GM19397 (cell line): ENCODE measurements around the gene SPAG8.

Experiments
- ATAC-seq: cut with Tn5 transposase; IDR thresholded peaks from one replicate; pipeline ENCODE4 v1.9.1; 2021; ENCODE audit warnings: mild to moderate bottlenecking, moderate library complexity; ENCODE audit not compliant: unreplicated experiment

SPAG8 gene

GRCh38 chr9:35811381-35812024 is 559 bp downstream of the SPAG8 start:
- no peak for ATAC-seq

- no peak for ATAC-seq
Measured at GRCh38 chr9:35810122-35810521, 1.9 kb downstream of the SPAG8 start.

- no peak for ATAC-seq
Measured at GRCh38 chr9:35808433-35808832, 3.6 kb downstream of the SPAG8 start.

GRCh38 chr9:35806101-35806500 is 6.0 kb downstream of the SPAG8 start:
- no peak for ATAC-seq

DNA sequence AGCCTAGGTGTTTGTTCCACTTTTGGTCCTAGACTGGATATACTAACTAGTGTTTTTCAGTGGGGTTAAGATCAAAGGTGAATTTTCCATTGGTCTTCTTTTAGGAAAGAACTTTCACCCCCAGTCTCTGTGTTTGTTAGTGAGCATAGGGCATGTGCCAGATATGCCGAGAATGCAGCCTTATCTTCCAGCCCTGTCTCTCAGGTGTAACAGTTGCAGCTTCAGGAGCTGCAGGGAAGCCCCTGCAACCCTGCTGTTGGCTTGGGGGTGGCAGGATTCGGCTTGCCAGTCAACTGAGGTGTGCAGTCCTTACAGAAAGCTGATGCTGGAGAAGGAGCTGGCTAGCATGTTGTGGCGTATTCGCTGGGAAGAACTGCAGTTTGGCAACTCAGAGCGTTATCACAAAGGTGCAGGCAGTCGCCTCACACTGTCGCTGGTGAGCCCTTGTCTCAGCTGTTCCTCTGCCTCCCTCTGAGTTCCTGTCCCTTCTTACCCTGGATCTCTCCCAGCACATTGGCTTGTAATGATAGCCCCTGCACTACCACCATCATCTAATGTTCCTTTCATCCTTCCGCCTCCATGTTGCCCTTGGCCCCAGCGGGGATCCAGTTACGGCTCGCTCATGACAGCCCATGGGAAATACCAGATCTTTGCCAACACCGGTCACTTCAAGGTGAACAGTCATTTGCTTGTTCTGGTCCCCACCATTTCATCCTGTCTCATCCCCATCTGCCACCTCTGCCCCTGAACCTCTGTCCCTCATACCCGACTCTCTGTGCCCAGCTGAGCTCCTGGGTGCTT is 10.5 kb downstream of the SPAG8 start:
- ATAC-seq: no peak

DNA sequence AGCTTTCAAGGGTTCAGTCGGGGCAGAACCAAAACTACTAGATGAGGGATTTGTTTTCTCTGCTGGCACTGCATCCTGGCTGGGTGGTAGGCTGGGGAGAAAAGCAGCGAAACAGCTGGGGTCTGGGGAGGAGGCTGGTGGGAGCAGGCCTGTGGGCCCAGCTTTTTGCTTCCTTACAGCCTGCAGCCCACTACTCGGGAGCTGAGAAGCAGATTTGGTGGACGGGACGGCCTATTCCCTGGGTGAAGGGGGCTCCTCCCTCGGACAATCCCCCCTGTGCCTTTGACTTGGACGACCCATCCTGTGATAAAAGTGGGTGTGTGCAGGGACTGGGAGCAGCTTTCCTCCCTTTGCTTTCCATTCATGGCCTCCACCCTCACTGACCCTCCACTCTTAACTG is 11.5 kb downstream of the SPAG8 start:
- no peak for ATAC-seq

DNA sequence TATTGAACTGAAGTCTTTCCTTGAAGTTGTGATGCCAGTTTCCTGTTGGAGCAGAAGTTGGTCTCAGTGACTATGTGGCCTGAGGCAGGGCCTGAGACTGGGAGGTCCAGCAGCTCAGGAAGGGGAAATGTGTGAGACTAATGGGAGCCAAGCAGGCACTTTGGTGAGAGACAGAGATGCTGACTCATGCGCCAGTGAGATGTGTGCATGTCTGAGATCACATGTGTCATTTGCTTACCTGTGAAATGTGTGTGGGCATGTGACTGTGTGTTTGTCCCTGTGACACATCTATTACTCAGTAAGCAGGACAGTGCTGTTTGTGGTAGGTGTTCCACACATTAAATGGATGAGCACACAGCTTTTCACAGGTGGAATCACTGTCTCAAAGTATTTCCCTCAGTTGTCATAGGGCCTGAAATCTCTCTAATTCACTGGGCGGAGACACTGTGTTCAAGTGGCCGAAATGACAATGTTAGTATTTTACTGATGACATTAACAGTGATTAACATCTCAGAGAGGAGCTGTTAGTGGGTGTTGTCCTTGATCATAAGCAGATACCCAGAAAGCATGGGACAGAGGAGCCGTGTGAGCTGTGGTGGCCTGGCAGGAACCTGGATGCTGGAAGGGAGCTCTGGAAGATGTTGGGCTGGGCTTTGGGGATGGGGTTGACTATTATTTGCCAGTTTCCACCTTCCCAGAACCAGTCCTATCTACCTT is 13.2 kb downstream of the SPAG8 start:
- ATAC-seq: no peak

- ATAC-seq: no peak
Measured at GRCh38 chr9:35797311-35798109, 14.6 kb downstream of the SPAG8 start.

DNA sequence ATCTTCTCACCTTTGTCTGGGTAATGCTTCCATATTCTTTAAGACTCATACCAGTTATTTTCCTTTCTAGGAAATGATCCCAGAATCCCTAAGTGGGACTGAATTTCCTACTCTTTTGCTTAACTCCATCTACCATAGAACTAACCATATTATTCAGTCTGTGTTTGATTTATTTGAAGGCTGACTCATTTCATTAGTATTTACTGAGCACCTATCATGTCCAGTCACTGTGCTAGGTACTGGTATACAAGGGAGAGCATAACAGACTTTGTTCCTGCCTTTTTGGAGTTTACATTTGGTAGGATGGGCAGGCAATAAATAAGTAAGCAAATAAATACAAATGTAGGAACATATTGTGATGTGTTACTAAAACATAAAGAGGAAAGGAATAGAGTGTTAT is 16.4 kb downstream of the SPAG8 start:
- no peak for ATAC-seq

GRCh38 chr9:35793461-35793860 is 18.6 kb downstream of the SPAG8 start:
- ATAC-seq: no peak

- no peak for ATAC-seq
Measured at GRCh38 chr9:35792826-35793225, 19.2 kb downstream of the SPAG8 start.

DNA sequence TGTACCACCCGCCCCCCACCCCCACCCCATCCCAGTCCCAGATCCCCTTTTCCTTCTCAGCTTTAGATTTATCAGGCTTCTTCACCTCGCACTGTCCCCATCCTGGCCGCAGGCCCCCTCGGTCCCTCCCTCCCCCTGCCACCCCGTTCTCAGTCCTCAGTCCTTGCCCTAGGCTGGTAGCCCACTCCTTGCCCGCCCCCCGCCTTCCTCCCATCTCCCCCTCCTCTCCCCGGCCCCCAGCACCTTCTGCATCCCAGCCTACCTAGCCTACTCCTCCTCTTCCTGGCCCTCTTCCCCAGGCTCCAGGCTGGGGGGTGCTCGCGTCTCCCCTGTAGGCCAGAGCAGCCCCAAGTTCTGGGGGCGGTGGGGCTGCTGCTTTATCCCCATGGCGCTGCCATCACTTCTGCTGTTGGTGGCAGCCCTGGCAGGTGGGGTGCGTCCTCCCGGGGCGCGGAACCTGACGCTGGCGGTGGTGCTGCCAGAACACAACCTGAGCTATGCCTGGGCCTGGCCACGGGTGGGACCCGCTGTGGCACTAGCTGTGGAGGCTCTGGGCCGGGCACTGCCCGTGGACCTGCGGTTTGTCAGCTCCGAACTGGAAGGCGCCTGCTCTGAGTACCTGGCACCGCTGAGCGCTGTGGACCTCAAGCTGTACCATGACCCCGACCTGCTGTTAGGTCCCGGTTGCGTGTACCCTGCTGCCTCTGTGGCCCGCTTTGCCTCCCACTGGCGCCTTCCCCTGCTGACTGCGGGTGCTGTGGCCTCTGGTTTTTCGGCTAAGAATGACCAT is 19.8 kb downstream of the SPAG8 start:
- ATAC-seq: no peak

DNA sequence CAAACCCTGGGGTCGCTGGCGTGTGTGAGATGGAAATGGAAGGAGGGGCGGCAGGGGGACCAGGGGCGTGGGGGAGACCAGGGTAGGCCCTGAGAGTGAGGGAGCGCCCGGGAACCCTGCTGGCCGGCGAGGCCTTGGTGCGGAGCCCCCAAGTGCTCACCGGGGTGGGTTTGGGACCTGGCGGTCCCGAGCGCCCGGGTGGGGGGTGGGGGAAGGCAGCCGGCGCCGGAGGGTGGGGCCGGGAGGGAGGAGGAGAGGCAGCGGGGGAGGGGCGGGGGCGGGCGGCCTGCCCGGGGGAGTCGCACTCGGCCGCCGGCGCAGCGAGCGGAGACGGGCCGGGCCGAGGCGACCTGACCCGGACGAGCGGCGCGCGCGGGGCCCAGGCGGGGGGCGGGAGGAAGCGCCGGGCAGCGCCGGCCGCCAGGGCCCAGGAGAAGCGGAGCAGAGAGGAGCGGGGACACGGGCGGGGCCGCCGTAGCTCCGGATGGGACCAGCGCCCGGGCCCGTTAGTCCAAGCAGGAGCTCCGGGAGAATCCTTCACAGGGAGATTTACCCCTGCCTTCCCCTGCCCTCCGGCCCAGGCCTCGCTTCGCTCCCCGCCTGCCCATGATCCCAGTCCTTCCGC is 20.7 kb downstream of the SPAG8 start, which contains the start of gene NPR2:
NPR2 (plus strand) TSS at position 295 of the 625 bp plus-strand sequence. CDS start 818 bp downstream, outside the sequence.
- ATAC-seq: no peak

DNA sequence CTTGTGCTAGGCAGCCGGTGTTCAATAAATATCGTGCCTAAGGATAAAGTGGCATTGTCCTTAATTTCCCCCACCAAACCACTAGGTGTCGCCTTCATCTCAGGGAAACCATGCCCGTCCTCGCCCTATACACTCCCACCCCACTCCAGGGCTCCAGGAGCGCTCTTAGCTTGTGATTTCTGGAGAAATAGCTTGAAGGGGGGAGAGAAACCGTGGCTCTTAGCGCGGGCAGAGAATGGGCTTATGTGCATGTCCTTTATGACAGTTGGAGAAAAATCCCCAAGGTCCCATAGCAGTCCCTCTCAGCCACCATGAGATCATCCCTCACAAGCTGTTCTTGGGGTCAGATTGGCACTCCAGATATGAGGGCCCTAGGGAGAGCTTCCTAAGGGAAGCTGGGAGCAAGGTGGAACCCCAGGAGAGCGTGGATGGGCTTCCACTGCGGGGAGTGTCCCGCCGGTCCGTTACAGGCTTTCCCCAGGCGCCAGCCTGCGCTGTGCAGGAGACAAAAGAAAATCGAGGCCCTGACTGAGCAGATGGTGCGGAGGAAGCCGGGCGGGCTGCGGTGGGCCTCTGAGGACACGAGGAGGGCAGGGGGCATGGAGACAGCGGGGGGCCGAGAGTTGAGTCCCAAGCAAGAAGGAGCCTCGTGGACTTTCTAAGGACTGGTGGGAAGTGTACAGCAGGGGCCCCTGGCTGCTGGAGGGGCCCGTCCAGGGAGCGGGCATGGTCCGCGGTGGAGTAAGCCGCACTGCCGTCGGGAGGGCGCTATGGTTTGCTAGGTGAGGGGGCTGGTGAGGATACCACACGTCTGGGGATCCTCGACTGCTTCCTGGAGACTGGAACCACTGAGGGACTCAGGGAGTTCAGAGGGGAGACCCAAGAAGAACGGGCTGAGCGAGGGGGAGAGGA is 21.4 kb downstream of the SPAG8 start:
- ATAC-seq: no peak

DNA sequence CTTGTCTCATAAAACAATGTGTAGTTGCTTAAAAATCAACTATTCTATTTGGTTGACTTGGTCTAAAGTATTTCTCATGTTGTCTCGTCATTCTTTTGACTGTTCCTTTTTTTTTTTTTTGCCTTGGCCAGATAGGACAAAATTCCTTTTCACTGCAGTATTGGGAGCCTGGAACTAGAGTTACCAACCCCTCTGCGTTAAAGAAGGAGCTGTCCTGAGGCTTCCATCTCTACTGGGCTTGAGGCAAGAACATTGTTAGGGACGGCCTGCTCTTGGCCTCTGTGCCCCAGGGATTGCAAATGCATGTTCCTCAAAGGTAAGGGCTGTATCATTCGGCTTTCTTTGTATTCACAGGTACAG is 22.1 kb downstream of the SPAG8 start:
- no peak for ATAC-seq

DNA sequence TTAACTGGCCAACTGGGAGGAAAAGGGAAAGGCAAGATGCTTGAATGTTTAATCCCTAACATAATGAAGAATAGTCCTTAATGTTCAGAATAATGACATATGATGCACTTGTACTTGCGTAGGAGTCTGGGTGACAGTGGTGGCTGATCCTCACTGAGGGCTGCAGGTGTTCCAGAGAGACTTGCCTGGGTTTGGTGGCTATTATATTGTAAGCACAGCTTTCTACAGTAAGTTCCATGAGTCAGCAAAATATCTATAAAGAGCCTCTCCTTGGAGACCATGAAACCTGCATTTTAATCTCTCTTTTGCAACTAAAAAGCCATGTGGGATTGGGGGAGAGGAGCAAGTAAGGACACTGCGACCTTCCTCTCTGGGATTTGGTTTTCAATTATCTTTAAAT is 22.5 kb downstream of the SPAG8 start:
- ATAC-seq: no peak

DNA sequence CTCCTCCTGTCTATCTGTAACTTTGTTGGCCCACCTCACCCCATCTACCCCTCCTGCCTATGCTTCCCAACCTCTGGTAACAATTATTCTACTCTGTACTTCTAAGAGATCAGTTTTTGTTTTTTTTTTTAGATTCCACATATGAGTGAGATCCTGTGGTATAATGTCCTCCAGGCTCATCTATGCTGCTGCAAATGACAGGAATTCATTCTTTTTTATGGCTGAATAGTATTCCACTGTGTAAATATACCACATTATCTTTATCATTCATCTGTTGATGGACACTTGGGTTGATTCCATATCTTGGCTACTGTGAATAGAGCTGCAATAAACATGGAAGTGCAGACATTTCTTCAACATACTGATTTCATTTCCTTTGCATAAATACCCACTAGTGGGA is 28.6 kb downstream of the SPAG8 start:
- no peak for ATAC-seq

DNA sequence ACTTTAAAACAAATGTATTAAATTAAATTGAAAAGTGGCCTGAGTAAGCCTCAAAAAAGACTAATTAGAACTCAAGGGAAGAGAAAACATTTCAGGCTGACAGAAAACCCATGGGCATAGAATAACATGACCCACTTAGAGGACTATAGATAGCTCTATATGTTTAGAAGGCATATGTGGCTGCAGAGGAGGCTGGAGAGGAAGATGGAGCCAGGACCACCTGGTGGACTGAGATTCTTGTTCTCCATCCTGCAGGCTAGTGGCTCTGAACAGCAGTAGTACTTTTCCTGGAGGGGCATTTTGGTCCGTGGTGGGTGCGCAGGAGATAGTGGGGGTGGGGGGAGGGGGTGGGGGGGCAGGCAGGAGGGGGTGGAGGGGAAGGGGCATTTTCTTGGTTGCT is 31.0 kb downstream of the SPAG8 start:
- ATAC-seq: no peak

DNA sequence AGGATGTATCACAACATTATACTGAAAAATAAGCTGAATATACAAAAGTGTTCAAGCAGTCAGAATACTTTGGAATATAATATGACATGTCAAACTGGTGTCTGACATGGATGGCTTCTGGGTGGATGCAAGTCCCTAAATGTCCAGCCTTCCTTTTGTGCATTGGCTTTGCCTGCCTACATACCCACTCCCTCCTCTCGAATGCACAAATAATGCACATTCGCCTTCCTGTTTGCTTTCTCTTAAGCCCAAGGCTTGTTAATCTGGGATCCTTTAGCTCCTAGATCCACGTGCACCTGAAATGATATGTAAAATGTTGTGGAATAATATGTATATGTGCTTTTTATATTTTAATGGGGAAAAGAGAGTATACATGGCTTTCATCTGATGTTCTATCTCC is 33.6 kb downstream of the SPAG8 start:
- ATAC-seq: no peak
